GM23248 (cell line): ENCODE measurements around the gene TMEM182. TPM values are rescaled to one million over a fixed set of nuclear protein-coding genes. Genes with fewer than 3 reads are reported as not detected.

Source experiments
- DNase-seq: peaks from one replicate; pipeline ENCODE4 v3.0.0-alpha.2; 2015
- H2AFZ ChIP-seq: fragments of 200-600 bp; sonication (generic); 2 replicates; pipeline ENCODE4 v1.6.1; 2016; ENCODE audit warnings: antibody characterized with exemption
- H3F3A ChIP-seq: fragments of 200-600 bp; sonication (generic); 2 replicates; pipeline ENCODE4 v1.6.1; 2016; ENCODE audit warnings: mild to moderate bottlenecking, antibody characterized with exemption, mixed run types; ENCODE audit not compliant: insufficient read depth
- H3K27ac ChIP-seq: fragments of 200-600 bp; sonication (generic); 2 replicates; pipeline ENCODE4 v1.5.1; 2016; ENCODE audit warnings: mild to moderate bottlenecking
- H3K27me3 ChIP-seq: fragments of 200-600 bp; sonication (generic); replicated peaks from 2 replicates; pipeline ENCODE4 v1.6.1; 2016; ENCODE audit warnings: mild to moderate bottlenecking; ENCODE audit not compliant: insufficient read depth
- H3K36me3 ChIP-seq: fragments of 200-600 bp; sonication (generic); 2 replicates; pipeline ENCODE4 v1.6.1; 2016; ENCODE audit warnings: low read depth, mild to moderate bottlenecking
- H3K4me1 ChIP-seq: fragments of 200-600 bp; sonication (generic); 2 replicates; pipeline ENCODE4 v1.6.1; 2016; ENCODE audit warnings: mild to moderate bottlenecking; ENCODE audit not compliant: insufficient read depth
- H3K4me2 ChIP-seq: fragments of 200-600 bp; sonication (generic); one replicate; pipeline ENCODE4 v1.6.1; 2016; ENCODE audit warnings: mild to moderate bottlenecking; ENCODE audit not compliant: unreplicated experiment
- H3K4me3 ChIP-seq: fragments of 200-600 bp; sonication (generic); 2 replicates; pipeline ENCODE4 v1.5.1; 2016; ENCODE audit warnings: mild to moderate bottlenecking
- H3K79me2 ChIP-seq: fragments of 200-600 bp; sonication (generic); 2 replicates; pipeline ENCODE4 v1.6.1; 2016; ENCODE audit warnings: mild to moderate bottlenecking; ENCODE audit not compliant: insufficient read depth
- H3K9ac ChIP-seq: fragments of 200-600 bp; sonication (generic); 2 replicates; pipeline ENCODE4 v1.6.1; 2016; ENCODE audit warnings: mild to moderate bottlenecking
- H3K9me2 ChIP-seq: fragments of 200-600 bp; sonication (generic); 2 replicates; pipeline ENCODE4 v1.6.1; 2016; ENCODE audit warnings: mixed run types, mild to moderate bottlenecking, moderate library complexity; ENCODE audit not compliant: insufficient read depth
- H3K9me3 ChIP-seq: fragments of 200-600 bp; sonication (generic); one replicate; pipeline ENCODE4 v1.6.1; 2017; ENCODE audit warnings: low read depth
- H4K20me1 ChIP-seq: fragments of 200-600 bp; sonication (generic); 2 replicates; pipeline ENCODE4 v1.6.0; 2016; ENCODE audit not compliant: insufficient read depth
- EZH2 ChIP-seq: fragments of 200-600 bp; sonication (generic); IDR thresholded peaks from 2 replicates; pipeline ENCODE4 v1.6.1; 2018; ENCODE audit warnings: antibody characterized with exemption, mild to moderate bottlenecking; ENCODE audit not compliant: insufficient read depth, poor library complexity, severe bottlenecking
- EZH2phosphoT487 ChIP-seq: fragments of 200-600 bp; sonication (generic); IDR thresholded peaks from 2 replicates; pipeline ENCODE4 v1.6.1; 2018; ENCODE audit warnings: antibody characterized with exemption, moderate library complexity, mild to moderate bottlenecking, low read depth; ENCODE audit not compliant: insufficient read depth
- WGBS, 2 experiments: methylation state at CpG; one replicate each; pipeline ENCODE4 v1.1.6; 2015 to 2017; ENCODE audit warnings: low lambda C conversion rate in 2 of 2, low coverage in 1 of 2; ENCODE audit errors: missing lambda C conversion rate in 2 of 2; 5-methylcytosine and 5-hydroxymethylcytosine counted together
- in situ Hi-C: fragments of 300-500 bp; cut with MboI; formaldehyde crosslinking; loops from 2 replicates; pipeline ENCODE4 v1.15.0; 2020
- polyA plus RNA-seq: library from polyadenylated mRNA; unstranded; fragments of >200 nt; fragmentation: Nextera tagmentation; extraction: Ambion mirVana; gene quantifications from 2 replicates; pipeline ENCODE4 v1.2.1, GENCODE V29; 2016
- total RNA-seq: library from RNA; depleted of rRNA; stranded (reverse); fragments of >200 nt; shearing (Covaris generic); gene quantifications from 2 replicates; pipeline ENCODE4 v1.2.3, GENCODE V29; 2014

The TMEM182 gene
- total and polyA plus RNA-seq, 2 experiments from 2014 or later = 2.3 to 3.6 TPM

DNA sequence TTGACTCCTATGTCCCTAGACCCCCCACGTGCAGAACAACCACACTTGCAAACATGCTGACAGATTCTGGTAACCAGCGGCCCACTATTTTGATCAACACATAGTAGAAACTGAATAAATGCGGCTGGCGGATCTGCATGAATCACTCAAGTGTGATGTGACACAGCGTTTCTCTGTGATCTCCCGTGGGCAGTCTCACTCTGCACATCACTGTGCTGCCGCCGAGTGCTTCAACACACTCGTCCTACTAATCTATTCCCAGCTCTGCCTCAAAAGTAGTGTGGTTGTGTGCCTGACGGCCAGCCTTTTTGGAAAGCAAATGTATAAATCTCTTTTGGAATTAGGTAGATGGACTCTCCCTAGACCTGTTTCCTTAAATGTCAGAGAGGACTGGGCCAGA, 37.3 kb upstream of the TMEM182 start:
- no peak overlapping the region for H3K4me2 ChIP-seq
- in situ Hi-C loops = no loop called here
- no peak overlapping the region for H2AFZ ChIP-seq
- no peaks in the 10 kb centered on the region for H3K9me2 ChIP-seq
- no peaks in the 10 kb centered on the region for H3K79me2 ChIP-seq
- H3K4me3 ChIP-seq = no peak overlapping the region
- no peak for DNase-seq
- TF ChIP-seq EZH2phosphoT487 = no peak
- no peak overlapping the region for H3K27ac ChIP-seq
- no peaks in the 10 kb centered on the region for H3K27me3 ChIP-seq
- no peak overlapping the region for H3K9ac ChIP-seq
- H3F3A ChIP-seq = no peaks in the 10 kb centered on the region
- no peaks in the 10 kb centered on the region for H3K36me3 ChIP-seq
- 93 to 97% methylated on average over 10 of the region's 10 CpGs for WGBS, 2 experiments
- no peaks in the 10 kb centered on the region for H3K4me1 ChIP-seq
- no peaks in the 10 kb centered on the region for H3K9me3 ChIP-seq
- no peaks in the 10 kb centered on the region for H4K20me1 ChIP-seq

- WGBS, 2 experiments = 88 to 89% methylated on average over 15 of the region's 15 CpGs
- Histone ChIP-seq H3K9me2 (no peaks in the 10 kb centered on the region), H3K27me3 (no peaks in the 10 kb centered on the region), H3K4me1 (no peaks in the 10 kb centered on the region), H3K4me3 (no peak overlapping the region), H3K4me2 (no peak overlapping the region), H3K79me2 (no peaks in the 10 kb centered on the region), H3K9me3 (no peaks in the 10 kb centered on the region), H3K9ac (no peak overlapping the region), H3F3A (no peaks in the 10 kb centered on the region), H3K36me3 (no peaks in the 10 kb centered on the region), H2AFZ (no peak overlapping the region), H4K20me1 (no peaks in the 10 kb centered on the region), H3K27ac (no peak overlapping the region)
- TF ChIP-seq EZH2 (no peak), EZH2phosphoT487 (no peak)
- no peak for DNase-seq
- in situ Hi-C loops = no loop called here
These were observed 35.4 kb upstream of the TMEM182 start for GRCh38 chr2:102726128-102727087.

- no peak for DNase-seq
- Histone ChIP-seq H3K4me3 (peak overlapping the region; percentile 88), H3K9me3 (no peaks in the 10 kb centered on the region), H3F3A (no peaks in the 10 kb centered on the region), H3K27me3 (no peaks in the 10 kb centered on the region), H4K20me1 (no peaks in the 10 kb centered on the region), H3K36me3 (no peaks in the 10 kb centered on the region), H2AFZ (peak overlapping the region; percentile 98), H3K27ac (no peak overlapping the region), H3K4me1 (peaks cover 6% of the 10 kb centered on the region; the same call in 1 of the 2 replicates), H3K9me2 (no peaks in the 10 kb centered on the region), H3K4me2 (peak overlapping the region; percentile 97), H3K79me2 (no peaks in the 10 kb centered on the region), H3K9ac (peak overlapping the region; percentile 67; the same call in 1 of the 2 replicates)
- TF ChIP-seq EZH2phosphoT487 = no peak
- TF ChIP-seq EZH2 = no peak
- in situ Hi-C loops = no loop called here
- WGBS, 2 experiments = 62 to 64% methylated on average over 15 of the region's 15 CpGs
These were observed 26.3 kb upstream of the TMEM182 start for GRCh38 chr2:102735416-102736109.

DNA sequence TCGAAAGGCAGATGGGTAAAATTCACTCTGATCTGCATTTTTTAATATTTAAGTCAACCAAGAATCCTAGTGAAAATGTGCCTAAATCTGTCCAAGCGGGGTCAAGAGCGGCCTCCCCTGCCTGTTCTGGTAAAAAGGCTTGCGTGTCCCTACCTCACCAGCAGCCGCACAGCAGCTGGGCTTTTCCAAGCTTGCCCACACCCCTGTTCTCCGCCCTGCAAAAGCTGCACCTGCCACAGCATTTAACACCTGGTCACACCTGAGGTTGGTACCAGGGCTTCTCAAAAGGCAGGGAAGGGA, 25.8 kb upstream of the TMEM182 start:
- Histone ChIP-seq H3K79me2 (no peaks in the 10 kb centered on the region), H3K36me3 (no peaks in the 10 kb centered on the region), H3K4me2 (peak overlapping the region; percentile 97), H3K9ac (peak overlapping the region; percentile 67), H3K27ac (no peak overlapping the region), H3K9me2 (no peaks in the 10 kb centered on the region), H3K27me3 (no peaks in the 10 kb centered on the region), H3K4me1 (peaks cover 6% of the 10 kb centered on the region; the same call in 1 of the 2 replicates), H3F3A (no peaks in the 10 kb centered on the region), H3K4me3 (peak overlapping the region; percentile 88), H2AFZ (peak overlapping the region; percentile 98), H3K9me3 (no peaks in the 10 kb centered on the region), H4K20me1 (no peaks in the 10 kb centered on the region)
- 7 to 12% methylated on average over 6 of the region's 6 CpGs for WGBS, 2 experiments
- TF ChIP-seq EZH2 (no peak), EZH2phosphoT487 (no peak)
- DNase-seq = no peak
- in situ Hi-C loops = no loop called here
